H9 (cell line): ENCODE results near the gene CHN1. TPM values are rescaled to one million over a fixed set of nuclear protein-coding genes. Genes with fewer than 3 reads are reported as not detected.

Experiments used
- DNase-seq: peaks from one replicate; pipeline ENCODE4 v3.0.0-alpha.2; 2017
- H2AFZ ChIP-seq: one replicate; pipeline ENCODE4 v1.6.1; 2013; ENCODE audit warnings: mild to moderate bottlenecking, low read length, control low read depth, moderate library complexity
- H2AK5ac ChIP-seq: 2 replicates; pipeline ENCODE4 v1.6.1; 2013; ENCODE audit warnings: low read length, control low read depth, mixed read lengths; ENCODE audit not compliant: insufficient read length
- H2BK120ac ChIP-seq: one replicate; pipeline ENCODE4 v1.6.1; 2013; ENCODE audit warnings: low read depth, mild to moderate bottlenecking, low read length, control low read depth, inconsistent platforms; ENCODE audit not compliant: poor library complexity, severe bottlenecking
- H2BK12ac ChIP-seq: 2 replicates; pipeline ENCODE4 v1.6.1; 2013; ENCODE audit warnings: low read length, control low read depth, mixed read lengths, low read depth; ENCODE audit not compliant: insufficient read length
- H2BK15ac ChIP-seq: 2 replicates; pipeline ENCODE4 v1.6.1; 2013; ENCODE audit warnings: low read depth, low read length, control low read depth
- H2BK20ac ChIP-seq: one replicate; pipeline ENCODE4 v1.6.1; 2013; ENCODE audit warnings: low read depth, mild to moderate bottlenecking, low read length, control low read depth, inconsistent platforms; ENCODE audit not compliant: poor library complexity, severe bottlenecking
- H2BK5ac ChIP-seq: 2 replicates; pipeline ENCODE4 v1.6.1; 2013; ENCODE audit warnings: low read length, control low read depth, mixed read lengths; ENCODE audit not compliant: insufficient read length
- H3K14ac ChIP-seq: 2 replicates; pipeline ENCODE4 v1.6.1; 2013; ENCODE audit warnings: low read length, control low read depth; ENCODE audit not compliant: insufficient read depth
- H3K18ac ChIP-seq: 2 replicates; pipeline ENCODE4 v1.6.1; 2013; ENCODE audit warnings: low read depth, mild to moderate bottlenecking, mixed read lengths, low read length, control low read depth; ENCODE audit not compliant: insufficient read length
- H3K23ac ChIP-seq: 2 replicates; pipeline ENCODE4 v1.6.1; 2013; ENCODE audit warnings: low read length, control low read depth, mixed read lengths, low read depth; ENCODE audit not compliant: insufficient read length
- H3K23me2 ChIP-seq: 2 replicates; pipeline ENCODE4 v1.6.1; 2013; ENCODE audit warnings: low read depth, mild to moderate bottlenecking, mixed read lengths, low read length, control low read depth; ENCODE audit not compliant: insufficient read length, poor library complexity, severe bottlenecking
- H3K27ac ChIP-seq: 2 replicates; pipeline ENCODE4 v1.5.1; 2013; ENCODE audit warnings: low read length, control low read depth, mixed read lengths, low read depth; ENCODE audit not compliant: insufficient read length
- H3K27me3 ChIP-seq: 2 replicates; pipeline ENCODE4 v1.6.1; 2013; ENCODE audit warnings: low read length, control low read depth, inconsistent platforms; ENCODE audit not compliant: insufficient read depth
- H3K4ac ChIP-seq: 2 replicates; pipeline ENCODE4 v1.6.1; 2013; ENCODE audit warnings: low read depth, mild to moderate bottlenecking, control low read depth, inconsistent platforms, low read length, moderate library complexity
- H3K4me1 ChIP-seq: 2 replicates; pipeline ENCODE4 v1.6.1; 2013; ENCODE audit warnings: low read length, control low read depth, inconsistent platforms; ENCODE audit not compliant: insufficient read depth
- H3K4me2 ChIP-seq: 2 replicates; pipeline ENCODE4 v1.6.1; 2013; ENCODE audit warnings: low read length, control low read depth, mixed read lengths; ENCODE audit not compliant: insufficient read length, insufficient read depth
- H3K56ac ChIP-seq: 2 replicates; pipeline ENCODE4 v1.6.1; 2013; ENCODE audit warnings: low read depth, mild to moderate bottlenecking, mixed read lengths, low read length, control low read depth; ENCODE audit not compliant: insufficient read length
- H3K79me1 ChIP-seq: 2 replicates; pipeline ENCODE4 v1.6.1; 2013; ENCODE audit warnings: low read depth, mild to moderate bottlenecking, moderate library complexity, low read length, control low read depth, inconsistent platforms; ENCODE audit not compliant: insufficient read depth, poor library complexity, severe bottlenecking
- H3K79me2 ChIP-seq: 2 replicates; pipeline ENCODE4 v1.6.1; 2013; ENCODE audit warnings: low read length, control low read depth, inconsistent platforms; ENCODE audit not compliant: insufficient read depth
- H3K9ac ChIP-seq: 2 replicates; pipeline ENCODE4 v1.6.1; 2013; ENCODE audit warnings: low read length, control low read depth, mixed read lengths; ENCODE audit not compliant: insufficient read length; ENCODE audit errors: extremely low read depth
- H3K9me3 ChIP-seq: one replicate; pipeline ENCODE4 v1.6.1; 2013; ENCODE audit warnings: low read depth, low read length, inconsistent platforms; ENCODE audit not compliant: control insufficient read depth
- H3T11ph ChIP-seq: one replicate; pipeline ENCODE4 v1.6.1; 2013; ENCODE audit warnings: mild to moderate bottlenecking, low read length, control low read depth, inconsistent platforms
- H4K20me1 ChIP-seq: one replicate; pipeline ENCODE4 v1.6.1; 2013; ENCODE audit not compliant: control insufficient read depth, insufficient read length, insufficient read depth
- H4K5ac ChIP-seq: 2 replicates; pipeline ENCODE4 v1.6.1; 2013; ENCODE audit warnings: low read depth, mild to moderate bottlenecking, mixed read lengths, low read length, control low read depth; ENCODE audit not compliant: insufficient read length
- H4K8ac ChIP-seq: replicated peaks from 2 replicates; pipeline ENCODE4 v1.6.1; 2013; ENCODE audit warnings: low read length, control low read depth, mixed read lengths, low read depth; ENCODE audit not compliant: insufficient read length
- H4K91ac ChIP-seq: 2 replicates; pipeline ENCODE4 v1.6.1; 2013; ENCODE audit warnings: low read depth, mild to moderate bottlenecking, moderate library complexity, mixed read lengths, low read length, control low read depth; ENCODE audit not compliant: insufficient read length
- H3K27ac Mint-ChIP-seq, 3 experiments: 2 replicates in 2 of 3; 3 replicates in 1 of 3; pipeline ENCODE4 v1.8.0; 2020 to 2021; ENCODE audit warnings: mixed read lengths in 3 of 3, mild to moderate bottlenecking in 1 of 3, moderate library complexity in 1 of 3
- H3K27me3 Mint-ChIP-seq: 2 replicates; pipeline ENCODE4 v1.8.0; 2021; ENCODE audit warnings: low read depth, mild to moderate bottlenecking, moderate library complexity, mixed read lengths
- H3K36me3 Mint-ChIP-seq, 3 experiments: 2 replicates in 2 of 3; 3 replicates in 1 of 3; pipeline ENCODE4 v1.8.0; 2020 to 2021; ENCODE audit warnings: low read depth in 3 of 3, mixed read lengths in 3 of 3; ENCODE audit not compliant: insufficient read depth in 1 of 3
- H3K4me1 Mint-ChIP-seq, 2 experiments: 2 replicates each; pipeline ENCODE4 v1.8.0; 2020; ENCODE audit warnings: mixed read lengths in 2 of 2
- H3K4me3 Mint-ChIP-seq, 2 experiments: 2 replicates in 1 of 2; 3 replicates in 1 of 2; pipeline ENCODE4 v1.8.0; 2020 to 2021; ENCODE audit warnings: mild to moderate bottlenecking in 2 of 2, mixed read lengths in 2 of 2, moderate library complexity in 1 of 2
- H3K9me3 Mint-ChIP-seq, 2 experiments: 2 replicates in 1 of 2; 3 replicates in 1 of 2; pipeline ENCODE4 v1.8.0; 2020; ENCODE audit warnings: mild to moderate bottlenecking in 2 of 2, mixed read lengths in 2 of 2, moderate library complexity in 1 of 2
- CTCF ChIP-seq: fragments of 200-600 bp; sonication (generic); conservative IDR thresholded peaks from 3 replicates; pipeline ENCODE4 v1.8.0; 2021; ENCODE audit warnings: antibody characterized with exemption, mild to moderate bottlenecking
- WGBS: extraction: QIAGEN DNeasy Blood & Tissue Kit; methylation state at CpG from one replicate; pipeline ENCODE4 v1.1.7; 2013; ENCODE audit warnings: missing lambda C conversion rate, low lambda C conversion rate, mixed read lengths; ENCODE audit not compliant: insufficient read length; ENCODE audit errors: extremely low coverage; 5-methylcytosine and 5-hydroxymethylcytosine counted together
- total RNA-seq: library from RNA; stranded (reverse); gene quantifications from 2 replicates; pipeline ENCODE4 v1.2.1, GENCODE V29; 2021

CHN1 gene
- total RNA-seq, 1 experiment from 2014 or later, result 33.9 TPM

DNA sequence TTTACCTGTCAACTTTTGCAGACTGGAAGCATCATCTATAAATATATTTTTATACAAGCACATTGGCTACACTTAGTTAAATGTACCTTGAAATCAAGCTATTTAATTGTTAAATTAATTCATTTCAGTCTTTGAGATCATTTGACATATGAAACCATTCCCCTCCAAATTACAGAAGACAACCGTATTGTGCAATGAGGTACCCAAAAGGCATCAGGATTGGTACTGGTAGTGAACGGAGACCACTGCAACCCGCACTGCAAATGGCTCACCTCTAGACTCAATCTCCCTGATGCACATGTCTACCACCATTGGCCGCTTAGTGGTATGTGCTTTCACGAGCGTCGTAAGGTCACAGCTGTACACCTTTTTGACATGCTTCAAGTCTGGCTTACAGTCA is 193.1 kb downstream of the CHN1 start:
- H3K27me3 ChIP-seq, result no peaks in the 10 kb centered on the region
- no CpG with 5 or more reads among the region's 7 CpGs for WGBS

More for the DNA sequence above, 193.1 kb downstream of the CHN1 start:
- DNase-seq, result no peak
- no peak for TF ChIP-seq CTCF
- H3K23ac ChIP-seq, result no peak overlapping the region
- no peak overlapping the region for H3K9ac ChIP-seq
- no peak overlapping the region for H3T11ph ChIP-seq
- no peak overlapping the region for H3K27ac ChIP-seq
- no peak overlapping the region for H4K5ac ChIP-seq
- H3K36me3 Mint-ChIP-seq, result peaks cover 3 to 31% (median 30%) of the 10 kb centered on the region in 3 experiments; a peak in 6 of 7 replicates
- H2AFZ ChIP-seq, result no peak overlapping the region
- no peak overlapping the region for H3K56ac ChIP-seq
- H2BK120ac ChIP-seq, result no peak overlapping the region
- no peak overlapping the region for H4K8ac ChIP-seq
- no peaks in the 10 kb centered on the region for H3K9me3 ChIP-seq
- H4K91ac ChIP-seq, result no peak overlapping the region
- no peak overlapping the region for H3K14ac ChIP-seq
- H2AK5ac ChIP-seq, result no peak overlapping the region
- no peak overlapping the region for H3K4me2 ChIP-seq
- no peak overlapping the region for H2BK12ac ChIP-seq
- no peaks in the 10 kb centered on the region for H3K79me1 ChIP-seq
- H2BK15ac ChIP-seq, result no peak overlapping the region
- no peak overlapping the region for H3K18ac ChIP-seq
- H3K27me3 Mint-ChIP-seq, result no peaks in the 10 kb centered on the region
- H3K4ac ChIP-seq, result no peak overlapping the region
- H3K23me2 ChIP-seq, result no peaks in the 10 kb centered on the region
- no peaks in the 10 kb centered on the region for H4K20me1 ChIP-seq
- H2BK20ac ChIP-seq, result no peak overlapping the region
- no peak overlapping the region for H2BK5ac ChIP-seq
- no peak overlapping the region for H3K4me3 Mint-ChIP-seq
- no peaks in the 10 kb centered on the region for H3K9me3 Mint-ChIP-seq
- no peaks in the 10 kb centered on the region; the same call in 1 of the 2 replicates for H3K4me1 ChIP-seq
- H3K27ac Mint-ChIP-seq, result no peak overlapping the region; a peak in 1 of 7 replicates
- H3K79me2 ChIP-seq, result no peaks in the 10 kb centered on the region
- H3K4me1 Mint-ChIP-seq, result peaks cover 13 to 21% of the 10 kb centered on the region in 2 experiments
